Measurements from ENCODE around the gene ADAMTS2. TPM values are rescaled to one million over a fixed set of nuclear protein-coding genes. Genes with fewer than 3 reads are reported as not detected.

The ADAMTS2 gene
- total RNA-seq, 1 donor from 2014 or later, result not detected

GRCh38 chr5:179233909-179234562 lies 111.2 kb downstream of the ADAMTS2 start:
- intact Hi-C loops (cut with micrococcal nuclease), result no loop called here

GRCh38 chr5:179232091-179232735 lies 113.0 kb downstream of the ADAMTS2 start:
- intact Hi-C loops (cut with micrococcal nuclease), result no loop called here

- intact Hi-C loops (cut with micrococcal nuclease), result no loop called here
Measured at GRCh38 chr5:179231309-179231708, 114.0 kb downstream of the ADAMTS2 start.

- intact Hi-C loops (cut with micrococcal nuclease), result no loop called here
Measured at GRCh38 chr5:179230061-179230461, 115.2 kb downstream of the ADAMTS2 start.

GRCh38 chr5:179229331-179229831 lies 115.9 kb downstream of the ADAMTS2 start:
- intact Hi-C loops (cut with micrococcal nuclease), result no loop called here

GRCh38 chr5:179228341-179229121 lies 116.7 kb downstream of the ADAMTS2 start:
- intact Hi-C loops (cut with micrococcal nuclease), result no loop called here

GRCh38 chr5:179227580-179228311 lies 117.5 kb downstream of the ADAMTS2 start:
- intact Hi-C loops (cut with micrococcal nuclease), result no loop called here

- intact Hi-C loops (cut with micrococcal nuclease), result no loop called here
Measured at GRCh38 chr5:179227229-179227579, 118.1 kb downstream of the ADAMTS2 start.

GRCh38 chr5:179226696-179227095 lies 118.6 kb downstream of the ADAMTS2 start:
- intact Hi-C loops (cut with micrococcal nuclease), result no loop called here

- intact Hi-C loops (cut with micrococcal nuclease), result no loop called here
Measured at GRCh38 chr5:179225387-179225786, 119.9 kb downstream of the ADAMTS2 start.

- intact Hi-C loops (cut with micrococcal nuclease), result no loop called here
Measured at GRCh38 chr5:179224741-179225140, 120.5 kb downstream of the ADAMTS2 start.

GRCh38 chr5:179223961-179224360 lies 121.3 kb downstream of the ADAMTS2 start:
- intact Hi-C loops (cut with micrococcal nuclease), result no loop called here

GRCh38 chr5:179223528-179223927 lies 121.7 kb downstream of the ADAMTS2 start:
- intact Hi-C loops (cut with micrococcal nuclease), result no loop called here

- intact Hi-C loops (cut with micrococcal nuclease), result no loop called here
Measured at GRCh38 chr5:179222246-179223017, 122.8 kb downstream of the ADAMTS2 start.

GRCh38 chr5:179221877-179222220 lies 123.4 kb downstream of the ADAMTS2 start:
- intact Hi-C loops (cut with micrococcal nuclease), result no loop called here

- intact Hi-C loops (cut with micrococcal nuclease), result no loop called here
Measured at GRCh38 chr5:179221196-179221876, 123.9 kb downstream of the ADAMTS2 start.

- intact Hi-C loops (cut with micrococcal nuclease), result no loop called here
Measured at GRCh38 chr5:179220716-179221115, 124.5 kb downstream of the ADAMTS2 start.

GRCh38 chr5:179219661-179220620 lies 125.3 kb downstream of the ADAMTS2 start:
- intact Hi-C loops (cut with micrococcal nuclease), result no loop called here

- intact Hi-C loops (cut with micrococcal nuclease), result no loop called here
Measured at GRCh38 chr5:179218943-179219330, 126.3 kb downstream of the ADAMTS2 start.
